Fibroblast of lung (primary cell): ENCODE results near the gene DYSF.

ENCODE experiments used
- CTCF ChIP-seq, 2 donors: IDR thresholded peaks in 1 of 2; conservative IDR thresholded peaks in 1 of 2; 1 replicate in 1 of 2; 2 replicates in 1 of 2; pipeline ENCODE4 v1.5.1; 2011 to 2012; ENCODE audit warnings: low read length in 2 of 2, control low read depth in 1 of 2, inconsistent platforms in 1 of 2, low read depth in 1 of 2, mild to moderate bottlenecking in 1 of 2
- EZH2 ChIP-seq: IDR thresholded peaks from 2 replicates; pipeline ENCODE4 v1.5.1; 2012; ENCODE audit warnings: low read length, control low read depth, mild to moderate bottlenecking; ENCODE audit errors: missing control alignments

DNA sequence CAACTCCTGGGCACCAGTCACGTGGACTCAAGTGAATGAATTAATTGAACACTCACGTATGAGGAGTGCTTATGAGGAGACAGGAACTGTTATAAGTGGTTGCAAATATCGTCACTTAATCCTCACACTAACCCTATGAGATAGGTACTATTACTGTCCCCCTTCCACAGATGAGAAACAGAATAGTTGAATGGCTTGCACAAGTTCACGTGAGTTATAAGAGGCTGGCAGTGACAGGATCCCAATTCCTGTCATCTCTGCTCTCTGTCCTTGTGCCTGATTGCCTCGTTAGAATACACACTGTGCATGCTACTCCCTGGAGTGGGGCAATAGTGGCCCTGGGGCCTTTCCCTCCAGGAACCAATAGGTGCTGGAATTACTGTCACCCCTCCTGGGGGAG, 253.5 kb downstream of the DYSF start:
- TF ChIP-seq CTCF (conservative IDR thresholded peaks at IDR 0.05 in 1 of 2, IDR thresholded peaks at IDR 0.05 in 1 of 2; ENCODE audit: low read depth in 1 of 2, low read length in 2 of 2), result no peak
- no peak for TF ChIP-seq EZH2
